H1 (cell line): ENCODE measurements around the gene P4HA3. TPM values are rescaled to one million over a fixed set of nuclear protein-coding genes. Genes with fewer than 3 reads are reported as not detected.

Experiments used
- CTCF ChIA-PET: fragments of 300-600 bp; sonication (Branson Sonifier 250); formaldehyde crosslinking; loops from one replicate; lab custom pipeline; 2021; ENCODE audit not compliant: partially characterized antibody; lab: Charles Lee
- POLR2A ChIA-PET: fragments of 300-600 bp; sonication (Branson Sonifier 250); formaldehyde crosslinking; loops from one replicate; lab custom pipeline; 2021; ENCODE audit warnings: inconsistent platforms; ENCODE audit not compliant: partially characterized antibody; lab: Charles Lee
- DNase-seq, 2 experiments: peaks; one replicate each; pipeline versions ENCODE4 v3.0.0 to v3.0.0-alpha.2; 2010 to 2022; ENCODE audit warnings: low spot score in 2 of 2, low read depth in 1 of 2, mixed read lengths in 1 of 2
- FAIRE-seq: peaks from 2 replicates; lab custom pipeline; 2011; peaks lifted over from hg19 to GRCh38; lab: Jason Lieb, UNC
- H2AFZ ChIP-seq: 2 replicates; pipeline ENCODE4 v1.8.1; 2012; ENCODE audit warnings: low read length, inconsistent platforms
- H2AK5ac ChIP-seq: 2 replicates; pipeline ENCODE4 v1.6.1; 2013; ENCODE audit warnings: low read depth, low read length
- H2BK120ac ChIP-seq: replicated peaks from 2 replicates; pipeline ENCODE3; 2013; ENCODE audit warnings: low read depth, low read length, inconsistent platforms
- H2BK12ac ChIP-seq: 2 replicates; pipeline ENCODE4 v1.6.1; 2013; ENCODE audit warnings: low read depth, low read length
- H2BK15ac ChIP-seq: 2 replicates; pipeline ENCODE4 v1.6.1; 2013; ENCODE audit warnings: low read length
- H2BK20ac ChIP-seq: 2 replicates; pipeline ENCODE4 v1.6.1; 2013; ENCODE audit warnings: low read length
- H2BK5ac ChIP-seq: 2 replicates; pipeline ENCODE4 v1.6.1; 2013; ENCODE audit warnings: low read depth, low read length
- H3K14ac ChIP-seq: 2 replicates; pipeline ENCODE4 v1.6.1; 2013; ENCODE audit warnings: inconsistent platforms; ENCODE audit not compliant: insufficient read length
- H3K18ac ChIP-seq: 2 replicates; pipeline ENCODE4 v1.6.1; 2013; ENCODE audit warnings: low read length; ENCODE audit errors: extremely low read depth
- H3K23ac ChIP-seq: 2 replicates; pipeline ENCODE4 v1.6.1; 2013; ENCODE audit warnings: inconsistent platforms; ENCODE audit not compliant: insufficient read length
- H3K23me2 ChIP-seq: 2 replicates; pipeline ENCODE4 v1.6.1; 2013; ENCODE audit warnings: low read depth, low read length
- H3K27ac ChIP-seq: 2 replicates; pipeline ENCODE4 v1.6.1; 2011; ENCODE audit warnings: low read depth, low read length, inconsistent platforms
- H3K27me3 ChIP-seq, 4 experiments: replicated peaks in 1 of 4; 1 replicate in 1 of 4; 2 replicates in 3 of 4; pipeline versions ENCODE4 v1.6.1 to v1.8.1; 2011 to 2013; ENCODE audit warnings: low read length in 3 of 4, mild to moderate bottlenecking in 3 of 4, inconsistent platforms in 2 of 4, mixed read lengths in 2 of 4, moderate library complexity in 1 of 4; ENCODE audit not compliant: control insufficient read depth in 3 of 4, insufficient read depth in 3 of 4; ENCODE audit errors: extremely low read depth in 1 of 4
- H3K36me3 ChIP-seq, 4 experiments: 2 replicates each; pipeline versions ENCODE4 v1.6.1 to v1.8.1; 2011 to 2013; ENCODE audit warnings: mild to moderate bottlenecking in 4 of 4, low read length in 3 of 4, moderate library complexity in 2 of 4, control low read depth in 1 of 4, inconsistent platforms in 1 of 4; ENCODE audit not compliant: insufficient read depth in 4 of 4, control insufficient read depth in 2 of 4
- H3K4ac ChIP-seq: replicated peaks from 2 replicates; pipeline ENCODE3; 2013; ENCODE audit warnings: low read length, low read depth, mixed read lengths, inconsistent platforms; ENCODE audit not compliant: insufficient read length
- H3K4me1 ChIP-seq, 4 experiments: replicated peaks in 1 of 4; 1 replicate in 1 of 4; 2 replicates in 3 of 4; pipeline versions ENCODE4 v1.6.1 to v1.8.1; 2011 to 2013; ENCODE audit warnings: low read length in 3 of 4, inconsistent platforms in 2 of 4, mixed read lengths in 1 of 4; ENCODE audit not compliant: insufficient read depth in 4 of 4, control insufficient read depth in 3 of 4
- H3K4me2 ChIP-seq, 2 experiments: 2 replicates each; pipeline versions ENCODE4 v1.6.1 to v1.8.1; 2011 to 2013; ENCODE audit warnings: low read depth in 2 of 2, low read length in 2 of 2, control low read depth in 1 of 2, inconsistent platforms in 1 of 2, mild to moderate bottlenecking in 1 of 2; ENCODE audit not compliant: insufficient read depth in 1 of 2
- H3K4me3 ChIP-seq, 4 experiments: fragments of 200-600, 300-600 bp in 1 of 4; sonication (generic), shearing (Covaris generic), sonication (Bioruptor Twin) in 1 of 4; 2 replicates each; pipeline versions ENCODE4 v1.5.1 to v1.8.1; 2011 to 2016; ENCODE audit warnings: low read length in 4 of 4, low read depth in 3 of 4, control low read depth in 2 of 4, inconsistent platforms in 2 of 4, mild to moderate bottlenecking in 2 of 4, mixed read lengths in 1 of 4, moderate library complexity in 1 of 4; ENCODE audit not compliant: insufficient read depth in 2 of 4; ENCODE audit errors: extremely low read depth in 1 of 4
- H3K56ac ChIP-seq: replicated peaks from 2 replicates; pipeline ENCODE3; 2013; ENCODE audit warnings: low read depth, mild to moderate bottlenecking, mixed read lengths, low read length, inconsistent platforms; ENCODE audit not compliant: insufficient read length
- H3K79me1 ChIP-seq: 2 replicates; pipeline ENCODE4 v1.6.1; 2013; ENCODE audit warnings: low read depth, low read length, control low read depth
- H3K79me2 ChIP-seq, 2 experiments: 2 replicates each; pipeline versions ENCODE4 v1.6.1 to v1.8.1; 2012 to 2013; ENCODE audit warnings: low read length in 2 of 2, mild to moderate bottlenecking in 2 of 2, inconsistent platforms in 1 of 2; ENCODE audit not compliant: insufficient read depth in 2 of 2, control insufficient read depth in 1 of 2
- H3K9ac ChIP-seq, 4 experiments: replicated peaks in 1 of 4; 1 replicate in 1 of 4; 2 replicates in 3 of 4; pipeline versions ENCODE4 v1.6.1 to v1.8.1; 2011 to 2013; ENCODE audit warnings: low read depth in 3 of 4, low read length in 3 of 4, control low read depth in 2 of 4, mild to moderate bottlenecking in 2 of 4, moderate library complexity in 2 of 4, inconsistent platforms in 1 of 4; ENCODE audit errors: extremely low read depth in 1 of 4
- H3K9me3 ChIP-seq, 2 experiments: 2 replicates each; pipeline versions ENCODE4 v1.6.1 to v1.8.1; 2012 to 2013; ENCODE audit warnings: mild to moderate bottlenecking in 2 of 2, moderate library complexity in 2 of 2, control low read depth in 1 of 2, inconsistent platforms in 1 of 2, low read depth in 1 of 2, low read length in 1 of 2, mixed read lengths in 1 of 2; ENCODE audit not compliant: insufficient read depth in 2 of 2
- H4K20me1 ChIP-seq, 2 experiments: replicated peaks in 1 of 2; 2 replicates each; pipeline versions ENCODE3 to v1.8.1; 2011 to 2013; ENCODE audit warnings: inconsistent platforms in 2 of 2, low read length in 2 of 2, mild to moderate bottlenecking in 1 of 2; ENCODE audit not compliant: insufficient read depth in 2 of 2, control insufficient read depth in 1 of 2
- H4K5ac ChIP-seq: 2 replicates; pipeline ENCODE4 v1.6.1; 2013; ENCODE audit warnings: low read length, low read depth, mixed read lengths, inconsistent platforms; ENCODE audit not compliant: insufficient read length
- H4K8ac ChIP-seq: 2 replicates; pipeline ENCODE4 v1.8.0; 2013; ENCODE audit warnings: mild to moderate bottlenecking, moderate library complexity, low read length, inconsistent platforms; ENCODE audit not compliant: insufficient read depth; ENCODE audit errors: extremely low read depth
- H4K91ac ChIP-seq: replicated peaks from 2 replicates; pipeline ENCODE3; 2013; ENCODE audit warnings: low read length, mixed read lengths, inconsistent platforms; ENCODE audit not compliant: insufficient read length
- BCL11A ChIP-seq, 2 experiments: IDR thresholded peaks; one replicate each; pipeline ENCODE4 v1.6.1; 2011; ENCODE audit warnings: low read depth in 2 of 2, low read length in 2 of 2, mild to moderate bottlenecking in 2 of 2
- CREB1 ChIP-seq: IDR thresholded peaks from 2 replicates; pipeline ENCODE4 v1.6.1; 2012; ENCODE audit warnings: inconsistent platforms
- FOSL1 ChIP-seq: IDR thresholded peaks from 2 replicates; pipeline ENCODE4 v1.6.1; 2011; ENCODE audit warnings: mild to moderate bottlenecking, low read depth, low read length, moderate library complexity; ENCODE audit not compliant: insufficient read depth
- RBBP5 ChIP-seq: IDR thresholded peaks from 2 replicates; pipeline ENCODE4 v1.7.1; 2012; ENCODE audit warnings: low read depth, mild to moderate bottlenecking, inconsistent platforms, low read length, moderate library complexity, borderline replicate concordance
- RXRA ChIP-seq: IDR thresholded peaks from 2 replicates; pipeline ENCODE4 v1.6.1; 2011; ENCODE audit warnings: low read depth, mild to moderate bottlenecking, low read length, moderate library complexity; ENCODE audit not compliant: insufficient read depth
- TAF1 ChIP-seq: IDR thresholded peaks from 2 replicates; pipeline ENCODE4 v1.6.1; 2011; ENCODE audit warnings: mild to moderate bottlenecking, low read depth, low read length
- TCF12 ChIP-seq: IDR thresholded peaks from 2 replicates; pipeline ENCODE4 v1.6.1; 2011; ENCODE audit warnings: low read depth, mild to moderate bottlenecking, low read length
- USF2 ChIP-seq: IDR thresholded peaks from 2 replicates; pipeline ENCODE4 v1.6.1; 2011; ENCODE audit warnings: low read length, improper control_type of control experiment
- WGBS, 2 experiments: shearing (Covaris generic) in 1 of 2; methylation state at CpG; one replicate each; pipeline versions ENCODE4 v1.1.6 to v1.1.7; 2013 to 2015; ENCODE audit warnings: low lambda C conversion rate in 2 of 2, mixed read lengths in 2 of 2, inconsistent platforms in 1 of 2, low coverage in 1 of 2, missing lambda C conversion rate in 1 of 2; ENCODE audit not compliant: insufficient replicate concordance in 2 of 2, insufficient coverage in 1 of 2, insufficient read length in 1 of 2; ENCODE audit errors: extremely low coverage in 1 of 2, missing lambda C conversion rate in 1 of 2; 5-methylcytosine and 5-hydroxymethylcytosine counted together
- polyA plus RNA-seq, 7 experiments: library from polyadenylated mRNA; depleted of rRNA in 3 of 7; stranded (reverse) in 5 of 7; unstranded in 2 of 7; fragments of >200 nt in 5 of 7; fragments of 200-250 nt in 2 of 7; gene quantifications; 1 replicate in 5 of 7; 2 replicates in 1 of 7; 4 replicates in 1 of 7; pipeline versions ENCODE4 v1.2.1 to v1.2.3, GENCODE V29; 2011 to 2013; ENCODE audit warnings: missing spikeins in 2 of 7, mixed read lengths in 2 of 7
- total RNA-seq: library from RNA; stranded (reverse); fragmentation: NEBNext Ultra II Directional; extraction: Animal tissue kit (Norgen Biotek cat#: 25700); gene quantifications from 2 replicates; pipeline ENCODE4 v1.2.1, GENCODE V29; 2021
- TF ChIP-seq, protein P1 (sequence below): IDR thresholded peaks from 2 replicates; pipeline ENCODE4 v1.6.1; 2012; ENCODE audit warnings: inconsistent platforms

Gene P4HA3
- total and polyA plus RNA-seq, 2 of the 8 experiments (the other 6 are each of a cell fraction or from before 2014, with no cell fraction given) = 0.06 TPM; not detected in 1

DNA sequence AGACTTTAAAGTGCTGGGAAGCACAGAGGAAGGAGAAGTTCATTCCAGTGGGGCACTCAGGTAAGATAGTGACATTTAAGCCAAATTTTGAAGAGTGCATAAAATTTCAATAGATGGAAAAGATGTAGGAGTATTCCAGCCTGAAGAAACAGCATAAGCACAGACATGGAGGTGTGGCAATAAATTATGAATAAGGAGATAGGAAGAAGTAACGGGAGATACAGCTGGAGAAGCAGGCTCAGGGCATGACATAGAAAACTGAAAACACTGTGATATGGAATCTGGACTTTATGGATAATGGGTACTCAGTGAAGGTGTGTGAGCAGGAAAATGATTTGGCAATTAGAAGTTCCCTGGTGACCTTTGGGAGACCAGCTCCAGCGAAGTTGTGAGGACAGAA is 33.3 kb downstream of the P4HA3 start:
- DNase-seq (no peak), FAIRE-seq (no peak)
- no peak overlapping the region for H3K27ac ChIP-seq
- TF ChIP-seq TCF12 (no peak), USF2 (no peak), RXRA (no peak), FOSL1 (no peak), RBBP5 (no peak), BCL11A (IDR thresholded peaks at IDR 0.05; ENCODE audit: low read depth in 2 of 2, low read length in 2 of 2) (no peak), TAF1 (no peak), CREB1 (no peak)
- TF ChIP-seq, protein P1, sequence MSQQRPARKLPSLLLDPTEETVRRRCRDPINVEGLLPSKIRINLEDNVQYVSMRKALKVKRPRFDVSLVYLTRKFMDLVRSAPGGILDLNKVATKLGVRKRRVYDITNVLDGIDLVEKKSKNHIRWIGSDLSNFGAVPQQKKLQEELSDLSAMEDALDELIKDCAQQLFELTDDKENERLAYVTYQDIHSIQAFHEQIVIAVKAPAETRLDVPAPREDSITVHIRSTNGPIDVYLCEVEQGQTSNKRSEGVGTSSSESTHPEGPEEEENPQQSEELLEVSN = no peak
- no peak overlapping the region for H3K23ac ChIP-seq
- H3K9ac ChIP-seq = no peak overlapping the region
- H3K79me2 ChIP-seq = no peaks in the 10 kb centered on the region
- no peaks in the 10 kb centered on the region for H3K79me1 ChIP-seq
- no peaks in the 10 kb centered on the region for H3K23me2 ChIP-seq
- H3K27me3 ChIP-seq = no peaks in the 10 kb centered on the region
- H3K18ac ChIP-seq = no peak overlapping the region
- H3K14ac ChIP-seq = no peak overlapping the region
- H2BK15ac ChIP-seq = no peak overlapping the region
- H2BK120ac ChIP-seq = no peak overlapping the region
- ChIA-PET CTCF (interaction anchor here (0.6 to 1.8 kb wide), 5 partner anchors 10 to 415 kb away, joined by 3 to 6 read pairs (median 4); no protein-coding TSS in a partner anchor), POLR2A (no interaction called here)
- H4K8ac ChIP-seq = no peak overlapping the region
- H3K4me1 ChIP-seq = no peaks in the 10 kb centered on the region
- WGBS, 2 experiments = 79% methylated on average over 2 of the region's 2 CpGs; no CpG with 5 or more reads in 1 of the 2 experiments
- no peak overlapping the region for H4K5ac ChIP-seq
- no peak overlapping the region for H3K4me3 ChIP-seq
- no peak overlapping the region for H2BK5ac ChIP-seq
- H4K20me1 ChIP-seq = no peaks in the 10 kb centered on the region
- H2AFZ ChIP-seq = no peak overlapping the region
- no peak overlapping the region for H4K91ac ChIP-seq
- H3K4me2 ChIP-seq = no peak overlapping the region
- no peak overlapping the region for H2BK20ac ChIP-seq
- no peak overlapping the region for H2AK5ac ChIP-seq
- H3K4ac ChIP-seq = no peak overlapping the region
- no peak overlapping the region for H3K56ac ChIP-seq
- no peak overlapping the region for H2BK12ac ChIP-seq
- no peaks in the 10 kb centered on the region for H3K36me3 ChIP-seq
- no peaks in the 10 kb centered on the region for H3K9me3 ChIP-seq
